Stimulated activated CD4-positive, alpha-beta T cell treated with anti-CD3 and anti-CD28 coated beads, Interleukin-12 subunit alpha, Interleukin-12 subunit beta, amount 100 ng/mL, for 48 hours (primary cell): ENCODE measurements around the gene TP53INP2.
"Not testable (repeated sequence)": the region's sequence is repeated elsewhere in the genome, so short reads cannot be mapped to it uniquely, and the experiment has no call there.

ENCODE experiments used
- DNase-seq, 3 donors: peaks; one replicate each; pipeline ENCODE4 v3.0.0-alpha.2; 2020; ENCODE audit warnings: low read depth in 2 of 3, low spot score in 1 of 3

Gene TP53INP2

GRCh38 chr20:34704177-34705007 lies at the start of gene TP53INP2:
TSS of gene TP53INP2 (plus strand) at chr20:34704344. CDS start at chr20:34708740, 4,396 bp downstream.
- peak; percentile 66 to 72 (median 68) for DNase-seq

GRCh38 chr20:34658654-34659053 lies 45.5 kb upstream of the TP53INP2 start:
- not testable (repeated sequence) for DNase-seq

GRCh38 chr20:34661811-34662210 lies 42.3 kb upstream of the TP53INP2 start:
- DNase-seq = not testable (repeated sequence)

- no peak for DNase-seq
These were observed 40.8 kb upstream of the TP53INP2 start for GRCh38 chr20:34663213-34663943.

- DNase-seq = not testable (repeated sequence)
These were observed 39.4 kb upstream of the TP53INP2 start for GRCh38 chr20:34664751-34665150.

GRCh38 chr20:34669094-34669493 lies 35.0 kb upstream of the TP53INP2 start:
- no peak for DNase-seq

GRCh38 chr20:34673412-34673811 lies 30.7 kb upstream of the TP53INP2 start:
- no peak for DNase-seq

GRCh38 chr20:34675561-34675960 lies 28.6 kb upstream of the TP53INP2 start:
- no peak for DNase-seq

GRCh38 chr20:34675993-34676641 lies 28.0 kb upstream of the TP53INP2 start:
- no peak for DNase-seq

GRCh38 chr20:34676642-34677373 lies 27.3 kb upstream of the TP53INP2 start, which contains the start of gene PIGU:
TSS of gene PIGU (minus strand) at chr20:34677092. CDS start at chr20:34677085, 7 bp downstream.
- DNase-seq = peak; percentile 88 to 95 (median 93)

GRCh38 chr20:34680586-34681175 lies 23.5 kb upstream of the TP53INP2 start:
- DNase-seq = no peak

- no peak for DNase-seq
These were observed 20.5 kb upstream of the TP53INP2 start for GRCh38 chr20:34683667-34684066.

GRCh38 chr20:34689486-34689885 lies 14.7 kb upstream of the TP53INP2 start:
- no peak for DNase-seq

- no peak for DNase-seq
These were observed 12.3 kb upstream of the TP53INP2 start for GRCh38 chr20:34691838-34692237.

- DNase-seq = no peak
These were observed 10.7 kb upstream of the TP53INP2 start for GRCh38 chr20:34693414-34693813.

- DNase-seq = no peak
These were observed 2.6 kb upstream of the TP53INP2 start for GRCh38 chr20:34701405-34702085.

GRCh38 chr20:34703061-34703423 lies 1.1 kb upstream of the TP53INP2 start:
- no peak for DNase-seq

GRCh38 chr20:34703424-34704176 lies 544 bp upstream of the TP53INP2 start:
- no peak for DNase-seq

GRCh38 chr20:34705008-34705396 lies 858 bp downstream of the TP53INP2 start:
- no peak for DNase-seq
